Lower leg skin (tissue), 3 donors: ENCODE data around the gene NRXN3.

ENCODE experiments used
- CTCF ChIP-seq, 3 donors: fragments of 450-650 bp; IDR thresholded peaks; one replicate each; pipeline ENCODE4 v1.5.1; 2016; ENCODE audit warnings: antibody characterized with exemption in 3 of 3, mild to moderate bottlenecking in 3 of 3, moderate library complexity in 2 of 3
- POLR2A ChIP-seq, 2 donors: fragments of 450-650 bp; IDR thresholded peaks; one replicate each; pipeline ENCODE4 v1.6.1; 2016 to 2017; ENCODE audit warnings: antibody characterized with exemption in 2 of 2, mild to moderate bottlenecking in 1 of 2, moderate library complexity in 1 of 2

GRCh38 chr14:78298298-78298697 lies 128.1 kb downstream of the NRXN3 start:
- no peak for TF ChIP-seq CTCF (IDR thresholded peaks at IDR 0.05)
- TF ChIP-seq POLR2A (IDR thresholded peaks at IDR 0.05), result no peak
